Endothelial cell (in vitro differentiated cells): ENCODE data around the gene APELA. TPM values are rescaled to one million over a fixed set of nuclear protein-coding genes. Genes with fewer than 3 reads are reported as not detected.
"Not testable (repeated sequence)": the region's sequence is repeated elsewhere in the genome, so short reads cannot be mapped to it uniquely, and the experiment has no call there.

Source experiments
- DNase-seq: peaks from one replicate; pipeline ENCODE4 v3.0.0; 2021; ENCODE audit warnings: low spot score
- H3K27ac Mint-ChIP-seq: one replicate; pipeline ENCODE4 v1.8.0; 2021; ENCODE audit warnings: mixed read lengths, inconsistent platforms; ENCODE audit not compliant: unreplicated experiment
- H3K27me3 Mint-ChIP-seq: one replicate; pipeline ENCODE4 v1.8.0; 2021; ENCODE audit warnings: mild to moderate bottlenecking, moderate library complexity, mixed read lengths, inconsistent platforms; ENCODE audit not compliant: unreplicated experiment
- H3K36me3 Mint-ChIP-seq: one replicate; pipeline ENCODE4 v1.8.0; 2021; ENCODE audit warnings: mild to moderate bottlenecking, low read depth, mixed read lengths, inconsistent platforms; ENCODE audit not compliant: unreplicated experiment
- H3K4me1 Mint-ChIP-seq: one replicate; pipeline ENCODE4 v1.8.0; 2021; ENCODE audit warnings: mild to moderate bottlenecking, mixed read lengths, inconsistent platforms; ENCODE audit not compliant: unreplicated experiment
- H3K4me3 Mint-ChIP-seq: one replicate; pipeline ENCODE4 v1.8.0; 2021; ENCODE audit warnings: mild to moderate bottlenecking, mixed read lengths, inconsistent platforms; ENCODE audit not compliant: unreplicated experiment
- H3K9me3 Mint-ChIP-seq: one replicate; pipeline ENCODE4 v1.8.0; 2021; ENCODE audit warnings: mixed read lengths, inconsistent platforms; ENCODE audit not compliant: unreplicated experiment
- total RNA-seq: library from RNA; stranded (reverse); fragmentation: NEBNext Ultra II Directional; extraction: Animal tissue kit (Norgen Biotek cat#: 25700); gene quantifications from one replicate; pipeline ENCODE4 v1.2.1, GENCODE V29; 2021; ENCODE audit not compliant: unreplicated experiment
- TF ChIP-seq, protein P1 (sequence below): fragments of 200-600 bp; sonication (generic); IDR thresholded peaks from one replicate; pipeline ENCODE4 v1.5.0; 2021; ENCODE audit warnings: antibody characterized with exemption; ENCODE audit not compliant: unreplicated experiment

APELA gene
- total RNA-seq, 1 donor from 2014 or later, result 0.85 TPM

DNA sequence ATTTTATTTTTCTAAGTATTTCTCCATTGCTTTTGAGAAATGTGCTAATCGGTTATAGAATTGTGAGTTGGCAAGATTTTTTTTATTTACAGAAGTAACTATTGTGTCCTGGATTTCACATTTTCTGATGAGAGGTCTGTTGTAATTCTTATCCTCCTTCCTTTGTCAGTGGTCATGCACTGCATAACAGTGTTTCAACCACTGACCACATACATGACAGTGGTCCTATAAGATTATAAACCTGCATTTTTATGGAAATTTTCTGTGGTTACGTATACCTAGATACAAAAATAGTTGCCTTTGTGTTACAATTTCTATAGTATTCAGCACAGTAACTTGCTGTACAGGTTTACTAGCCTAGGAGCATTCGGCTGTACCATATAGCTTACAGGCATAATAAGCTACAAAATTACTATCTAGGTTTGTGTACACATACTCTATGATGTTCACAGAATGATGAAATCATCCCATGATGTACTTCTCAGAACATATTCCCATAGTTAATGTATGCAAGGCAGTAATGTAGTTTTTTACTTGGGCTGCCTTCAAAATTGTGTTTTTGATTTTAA lies 47.8 kb downstream of the APELA start:
- H3K4me1 Mint-ChIP-seq, result no peaks in the 10 kb centered on the region

DNA sequence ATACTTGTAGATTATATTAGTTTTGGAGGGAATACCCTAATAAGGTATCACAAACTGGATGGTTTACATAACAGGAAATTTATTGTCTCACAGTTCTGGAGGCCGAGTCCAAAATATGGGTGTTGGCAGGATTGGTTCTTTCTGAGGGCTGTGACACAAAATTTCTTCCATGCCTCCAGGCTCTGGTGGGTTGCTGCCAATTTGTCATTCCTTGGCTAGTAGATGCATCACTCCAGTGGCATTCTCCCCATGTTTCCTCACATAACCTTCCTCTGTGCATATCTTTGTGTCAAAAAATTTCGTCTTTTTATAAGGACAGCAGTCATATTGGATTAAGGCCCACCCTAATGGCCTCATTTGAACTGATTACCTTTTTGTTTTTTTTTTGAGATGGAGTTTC lies 49.3 kb downstream of the APELA start:
- Mint-ChIP-seq H3K9me3 (no peaks in the 10 kb centered on the region), H3K4me3 (no peak overlapping the region), H3K27ac (no peak overlapping the region), H3K4me1 (no peaks in the 10 kb centered on the region), H3K36me3 (no peaks in the 10 kb centered on the region), H3K27me3 (peaks cover 5% of the 10 kb centered on the region)
- TF ChIP-seq, protein P1, sequence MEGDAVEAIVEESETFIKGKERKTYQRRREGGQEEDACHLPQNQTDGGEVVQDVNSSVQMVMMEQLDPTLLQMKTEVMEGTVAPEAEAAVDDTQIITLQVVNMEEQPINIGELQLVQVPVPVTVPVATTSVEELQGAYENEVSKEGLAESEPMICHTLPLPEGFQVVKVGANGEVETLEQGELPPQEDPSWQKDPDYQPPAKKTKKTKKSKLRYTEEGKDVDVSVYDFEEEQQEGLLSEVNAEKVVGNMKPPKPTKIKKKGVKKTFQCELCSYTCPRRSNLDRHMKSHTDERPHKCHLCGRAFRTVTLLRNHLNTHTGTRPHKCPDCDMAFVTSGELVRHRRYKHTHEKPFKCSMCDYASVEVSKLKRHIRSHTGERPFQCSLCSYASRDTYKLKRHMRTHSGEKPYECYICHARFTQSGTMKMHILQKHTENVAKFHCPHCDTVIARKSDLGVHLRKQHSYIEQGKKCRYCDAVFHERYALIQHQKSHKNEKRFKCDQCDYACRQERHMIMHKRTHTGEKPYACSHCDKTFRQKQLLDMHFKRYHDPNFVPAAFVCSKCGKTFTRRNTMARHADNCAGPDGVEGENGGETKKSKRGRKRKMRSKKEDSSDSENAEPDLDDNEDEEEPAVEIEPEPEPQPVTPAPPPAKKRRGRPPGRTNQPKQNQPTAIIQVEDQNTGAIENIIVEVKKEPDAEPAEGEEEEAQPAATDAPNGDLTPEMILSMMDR, result no peak
- no peak for DNase-seq

More for the DNA sequence above, 47.8 kb downstream of the APELA start:
- no peaks in the 10 kb centered on the region for H3K9me3 Mint-ChIP-seq
- DNase-seq, result no peak
- H3K27ac Mint-ChIP-seq, result no peak overlapping the region
- H3K27me3 Mint-ChIP-seq, result peaks cover 2% of the 10 kb centered on the region
- H3K4me3 Mint-ChIP-seq, result no peak overlapping the region
- TF ChIP-seq, protein P1, result no peak
- H3K36me3 Mint-ChIP-seq, result no peaks in the 10 kb centered on the region

DNA sequence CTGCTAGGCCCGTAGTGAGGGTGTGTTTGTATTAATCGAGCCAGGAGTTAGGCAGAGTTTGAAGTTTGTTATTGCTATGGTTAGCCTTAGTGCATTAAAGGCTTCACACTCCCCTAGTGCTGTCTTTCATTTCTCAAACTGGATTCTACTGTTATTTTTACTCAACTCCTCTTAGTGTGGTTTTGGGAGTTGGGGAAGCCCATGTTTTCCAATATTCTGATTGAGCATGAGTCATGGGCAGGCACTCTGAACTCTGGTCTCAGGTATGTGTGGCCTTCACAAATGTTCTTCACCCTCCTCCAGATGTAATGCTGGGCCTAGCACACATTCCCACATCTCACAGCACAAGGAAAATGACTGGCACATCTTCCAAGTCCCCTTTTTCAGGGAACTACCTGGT lies 50.1 kb downstream of the APELA start:
- not testable (repeated sequence) for H3K4me1 Mint-ChIP-seq, H3K9me3 Mint-ChIP-seq, DNase-seq, H3K4me3 Mint-ChIP-seq, H3K36me3 Mint-ChIP-seq, H3K27me3 Mint-ChIP-seq, H3K27ac Mint-ChIP-seq

DNA sequence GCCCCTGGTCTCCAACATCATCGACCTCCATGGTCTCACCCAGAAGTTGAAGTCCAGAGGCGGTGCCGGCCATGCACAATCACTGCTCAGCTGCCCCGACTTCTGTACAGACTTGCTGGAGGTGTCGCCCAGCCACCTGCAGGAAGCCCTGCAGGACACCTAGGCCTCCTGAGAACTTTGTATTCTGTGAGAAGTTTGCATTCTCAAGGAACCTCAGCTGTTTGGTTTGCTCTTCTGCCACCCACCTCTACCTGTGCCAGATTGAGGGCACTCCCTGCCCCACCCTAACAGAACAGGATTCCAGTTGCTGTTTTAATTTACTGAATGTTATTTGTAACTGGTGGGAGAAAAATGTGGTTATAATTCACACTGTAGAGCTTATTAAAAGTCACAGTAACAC lies 53.7 kb downstream of the APELA start:
- Mint-ChIP-seq H3K36me3 (no peaks in the 10 kb centered on the region), H3K9me3 (no peaks in the 10 kb centered on the region), H3K27me3 (peaks cover 3% of the 10 kb centered on the region), H3K4me3 (no peak overlapping the region), H3K27ac (no peak overlapping the region), H3K4me1 (peaks cover 7% of the 10 kb centered on the region)
- DNase-seq, result no peak
- TF ChIP-seq, protein P1, result no peak

DNA sequence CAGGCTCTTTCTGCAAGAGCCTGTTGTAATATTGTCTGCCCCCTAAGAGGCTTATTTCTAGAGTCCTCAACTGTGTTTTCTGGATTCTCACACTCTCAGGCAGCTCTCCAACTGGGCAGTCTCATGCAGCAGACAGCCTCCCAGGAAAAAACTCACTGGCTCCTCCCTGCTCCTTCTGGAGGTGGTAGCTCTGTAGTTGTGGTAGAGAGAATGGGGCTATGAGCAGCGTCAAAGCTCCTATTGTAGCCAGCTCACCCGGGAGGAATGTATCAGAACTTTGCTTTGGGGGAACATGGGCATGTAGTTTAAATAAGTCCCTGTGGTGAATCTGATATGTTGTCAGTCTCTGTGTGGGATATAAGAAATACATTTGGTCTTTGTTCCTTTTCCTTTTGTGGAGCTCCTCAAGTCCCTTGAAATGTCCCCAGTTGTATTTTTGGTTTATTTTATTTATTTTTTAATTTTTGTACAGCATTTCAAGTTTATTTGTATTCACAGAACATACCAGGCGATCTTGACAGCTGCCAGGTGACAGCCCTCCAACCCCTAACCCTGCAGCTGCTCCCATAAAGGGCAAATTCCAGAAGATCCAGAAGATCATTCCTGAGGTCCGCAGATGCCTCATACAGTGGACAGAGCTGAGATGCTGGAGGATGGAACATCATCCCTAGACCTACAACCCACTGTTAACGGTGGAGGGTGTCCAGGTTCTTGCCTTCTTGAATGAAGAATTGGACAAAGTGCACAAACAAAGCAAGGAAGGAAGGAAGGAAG lies 54.8 kb downstream of the APELA start:
- no peaks in the 10 kb centered on the region for H3K36me3 Mint-ChIP-seq
- peaks cover 3% of the 10 kb centered on the region for H3K27me3 Mint-ChIP-seq
- H3K4me3 Mint-ChIP-seq, result no peak overlapping the region
- H3K27ac Mint-ChIP-seq, result no peak overlapping the region
- DNase-seq, result no peak
- no peaks in the 10 kb centered on the region for H3K9me3 Mint-ChIP-seq
- TF ChIP-seq, protein P1, result no peak
- peaks cover 7% of the 10 kb centered on the region for H3K4me1 Mint-ChIP-seq
